Ovary (tissue), 3 donors: ENCODE measurements around the gene CNNM4.

Experiments
- EP300 ChIP-seq: sonication (generic); formaldehyde crosslinking; IDR thresholded peaks from one replicate; pipeline ENCODE4 v1.6.1; 2017; ENCODE audit warnings: antibody characterized with exemption
- POLR2A ChIP-seq: fragments of 450-650 bp; IDR thresholded peaks from one replicate; pipeline ENCODE4 v1.6.1; 2017; ENCODE audit warnings: antibody characterized with exemption, mild to moderate bottlenecking, moderate library complexity
- TF ChIP-seq, protein P1 (sequence below), 3 donors: fragments of 450-650 bp in 2 of 3; fragments of 200-600 bp in 1 of 3; IDR thresholded peaks; one replicate each; pipeline versions ENCODE4 v1.5.1 to v1.8.0; 2016 to 2022; ENCODE audit warnings: antibody characterized with exemption in 3 of 3, mild to moderate bottlenecking in 1 of 3
- donor health status: DM: no; HTN: no; CAD: no.

GRCh38 chr2:96762529-96763311, 2.0 kb downstream of the CNNM4 start:
- TF ChIP-seq POLR2A (no peak), EP300 (no peak)
- TF ChIP-seq, protein P1, sequence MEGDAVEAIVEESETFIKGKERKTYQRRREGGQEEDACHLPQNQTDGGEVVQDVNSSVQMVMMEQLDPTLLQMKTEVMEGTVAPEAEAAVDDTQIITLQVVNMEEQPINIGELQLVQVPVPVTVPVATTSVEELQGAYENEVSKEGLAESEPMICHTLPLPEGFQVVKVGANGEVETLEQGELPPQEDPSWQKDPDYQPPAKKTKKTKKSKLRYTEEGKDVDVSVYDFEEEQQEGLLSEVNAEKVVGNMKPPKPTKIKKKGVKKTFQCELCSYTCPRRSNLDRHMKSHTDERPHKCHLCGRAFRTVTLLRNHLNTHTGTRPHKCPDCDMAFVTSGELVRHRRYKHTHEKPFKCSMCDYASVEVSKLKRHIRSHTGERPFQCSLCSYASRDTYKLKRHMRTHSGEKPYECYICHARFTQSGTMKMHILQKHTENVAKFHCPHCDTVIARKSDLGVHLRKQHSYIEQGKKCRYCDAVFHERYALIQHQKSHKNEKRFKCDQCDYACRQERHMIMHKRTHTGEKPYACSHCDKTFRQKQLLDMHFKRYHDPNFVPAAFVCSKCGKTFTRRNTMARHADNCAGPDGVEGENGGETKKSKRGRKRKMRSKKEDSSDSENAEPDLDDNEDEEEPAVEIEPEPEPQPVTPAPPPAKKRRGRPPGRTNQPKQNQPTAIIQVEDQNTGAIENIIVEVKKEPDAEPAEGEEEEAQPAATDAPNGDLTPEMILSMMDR (IDR thresholded peaks at IDR 0.05) = no peak
